ENCODE results near the gene MAP3K2.

Gene MAP3K2

GRCh38 chr2:127429844-127430425 is 42.2 kb upstream of the MAP3K2 start:
- no peaks in the 10 kb centered on the region for H3K27me3 ChIP-seq (ENCODE audit: control insufficient read depth, insufficient read depth, low read length)
- no peaks in the 10 kb centered on the region for H3K36me3 ChIP-seq (ENCODE audit: control insufficient read depth, insufficient read depth, low read length)
- H3K4me3 ChIP-seq (ENCODE audit: low read depth, low read length) = no peak overlapping the region
- no peak overlapping the region for H3K27ac ChIP-seq
- TF ChIP-seq, protein P1, sequence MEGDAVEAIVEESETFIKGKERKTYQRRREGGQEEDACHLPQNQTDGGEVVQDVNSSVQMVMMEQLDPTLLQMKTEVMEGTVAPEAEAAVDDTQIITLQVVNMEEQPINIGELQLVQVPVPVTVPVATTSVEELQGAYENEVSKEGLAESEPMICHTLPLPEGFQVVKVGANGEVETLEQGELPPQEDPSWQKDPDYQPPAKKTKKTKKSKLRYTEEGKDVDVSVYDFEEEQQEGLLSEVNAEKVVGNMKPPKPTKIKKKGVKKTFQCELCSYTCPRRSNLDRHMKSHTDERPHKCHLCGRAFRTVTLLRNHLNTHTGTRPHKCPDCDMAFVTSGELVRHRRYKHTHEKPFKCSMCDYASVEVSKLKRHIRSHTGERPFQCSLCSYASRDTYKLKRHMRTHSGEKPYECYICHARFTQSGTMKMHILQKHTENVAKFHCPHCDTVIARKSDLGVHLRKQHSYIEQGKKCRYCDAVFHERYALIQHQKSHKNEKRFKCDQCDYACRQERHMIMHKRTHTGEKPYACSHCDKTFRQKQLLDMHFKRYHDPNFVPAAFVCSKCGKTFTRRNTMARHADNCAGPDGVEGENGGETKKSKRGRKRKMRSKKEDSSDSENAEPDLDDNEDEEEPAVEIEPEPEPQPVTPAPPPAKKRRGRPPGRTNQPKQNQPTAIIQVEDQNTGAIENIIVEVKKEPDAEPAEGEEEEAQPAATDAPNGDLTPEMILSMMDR (IDR thresholded peaks at IDR 0.05) = no peak
- no peak overlapping the region for H3K9ac ChIP-seq
- no peaks in the 10 kb centered on the region for H3K4me1 ChIP-seq
- no peak overlapping the region for H3K4me2 ChIP-seq (ENCODE audit: low read length)
- H2AFZ ChIP-seq = no peak overlapping the region
- no peaks in the 10 kb centered on the region for H3K9me3 ChIP-seq (ENCODE audit: control insufficient read depth, low read length)
- H3K79me2 ChIP-seq = no peaks in the 10 kb centered on the region

DNA sequence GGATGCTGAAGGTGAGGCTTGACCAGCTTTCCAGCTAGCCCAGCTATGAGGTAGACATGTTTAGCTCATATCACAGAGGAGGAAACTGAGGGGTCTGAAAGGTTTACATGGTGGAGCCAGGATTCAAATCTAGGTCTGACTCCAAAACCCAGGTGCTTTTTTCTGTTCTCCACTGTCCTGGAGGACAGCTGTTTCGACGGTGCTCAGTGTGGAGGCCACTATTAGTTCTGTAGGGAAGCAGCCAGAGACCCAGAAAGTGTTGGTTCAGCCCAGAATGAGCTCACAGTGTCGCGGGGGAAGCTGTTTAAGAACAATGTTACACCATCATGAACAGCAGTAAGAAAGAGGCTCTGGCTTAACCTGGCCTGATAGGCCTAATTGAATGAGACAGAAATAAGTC is 41.5 kb upstream of the MAP3K2 start:
- no peaks in the 10 kb centered on the region for H3K79me2 ChIP-seq
- no peak overlapping the region for H2AFZ ChIP-seq
- H3K36me3 ChIP-seq (ENCODE audit: control insufficient read depth, insufficient read depth, low read length) = no peaks in the 10 kb centered on the region
- no peak overlapping the region for H3K4me3 ChIP-seq (ENCODE audit: low read depth, low read length)
- no peaks in the 10 kb centered on the region for H3K27me3 ChIP-seq (ENCODE audit: control insufficient read depth, insufficient read depth, low read length)
- H3K9ac ChIP-seq = no peak overlapping the region
- TF ChIP-seq, protein P1 (IDR thresholded peaks at IDR 0.05) = no peak
- H3K4me1 ChIP-seq = no peaks in the 10 kb centered on the region
- H3K9me3 ChIP-seq (ENCODE audit: control insufficient read depth, low read length) = no peaks in the 10 kb centered on the region
- no peak overlapping the region for H3K4me2 ChIP-seq (ENCODE audit: low read length)
- H3K27ac ChIP-seq = no peak overlapping the region

DNA sequence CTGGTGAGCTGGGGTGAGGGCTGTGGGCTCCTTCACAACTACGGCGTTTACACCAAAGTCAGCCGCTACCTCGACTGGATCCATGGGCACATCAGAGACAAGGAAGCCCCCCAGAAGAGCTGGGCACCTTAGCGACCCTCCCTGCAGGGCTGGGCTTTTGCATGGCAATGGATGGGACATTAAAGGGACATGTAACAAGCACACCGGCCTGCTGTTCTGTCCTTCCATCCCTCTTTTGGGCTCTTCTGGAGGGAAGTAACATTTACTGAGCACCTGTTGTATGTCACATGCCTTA is 41.0 kb upstream of the MAP3K2 start:
- TF ChIP-seq, protein P1 (IDR thresholded peaks at IDR 0.05) = no peak
- H3K36me3 ChIP-seq (ENCODE audit: control insufficient read depth, insufficient read depth, low read length) = no peaks in the 10 kb centered on the region
- no peaks in the 10 kb centered on the region for H3K9me3 ChIP-seq (ENCODE audit: control insufficient read depth, low read length)
- H3K27ac ChIP-seq = no peak overlapping the region
- no peak overlapping the region for H3K4me2 ChIP-seq (ENCODE audit: low read length)
- H3K79me2 ChIP-seq = no peaks in the 10 kb centered on the region
- H3K4me3 ChIP-seq (ENCODE audit: low read depth, low read length) = no peak overlapping the region
- H3K9ac ChIP-seq = no peak overlapping the region
- H3K4me1 ChIP-seq = no peaks in the 10 kb centered on the region
- H3K27me3 ChIP-seq (ENCODE audit: control insufficient read depth, insufficient read depth, low read length) = no peaks in the 10 kb centered on the region
- no peak overlapping the region for H2AFZ ChIP-seq

- Histone ChIP-seq H2AFZ (no peak overlapping the region), H3K9me3 (ENCODE audit: control insufficient read depth, low read length) (no peaks in the 10 kb centered on the region), H3K9ac (no peak overlapping the region), H3K27ac (no peak overlapping the region), H3K27me3 (ENCODE audit: control insufficient read depth, insufficient read depth, low read length) (peaks cover 3% of the 10 kb centered on the region), H3K4me3 (ENCODE audit: low read depth, low read length) (no peak overlapping the region), H3K4me2 (ENCODE audit: low read length) (no peak overlapping the region), H3K4me1 (peaks cover 2% of the 10 kb centered on the region), H3K79me2 (no peaks in the 10 kb centered on the region), H3K36me3 (ENCODE audit: control insufficient read depth, insufficient read depth, low read length) (no peaks in the 10 kb centered on the region)
- TF ChIP-seq, protein P1 (IDR thresholded peaks at IDR 0.05) = no peak
Measured at GRCh38 chr2:127428057-127428814, 40.5 kb upstream of the MAP3K2 start.

Measured in parathyroid adenoma (tissue), 2 donors.